ENCODE results near the gene MS4A7.

MS4A7 gene

GRCh38 chr11:60371386-60371785 is 6.9 kb upstream of the MS4A7 start:
- DNase-seq, result no peak

DNA sequence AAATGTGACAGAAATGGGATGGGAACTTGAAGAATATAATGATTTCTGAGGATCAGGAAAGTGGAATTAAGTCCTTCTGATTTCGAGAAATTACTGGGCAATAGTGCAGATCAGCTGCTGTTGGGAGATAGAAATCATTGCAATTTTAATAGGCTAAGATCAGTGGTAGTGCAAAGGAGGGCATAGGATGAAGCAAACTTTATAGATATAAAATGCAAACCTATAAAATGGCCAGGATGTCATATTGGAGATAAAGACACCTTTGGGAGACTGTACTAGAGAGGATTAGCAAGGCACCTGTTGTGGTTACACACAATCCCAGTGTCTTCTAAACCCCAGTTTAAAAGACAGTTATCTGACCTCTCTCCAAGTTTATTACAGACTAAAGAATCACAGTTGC is 6.5 kb upstream of the MS4A7 start:
- no peak for DNase-seq

DNA sequence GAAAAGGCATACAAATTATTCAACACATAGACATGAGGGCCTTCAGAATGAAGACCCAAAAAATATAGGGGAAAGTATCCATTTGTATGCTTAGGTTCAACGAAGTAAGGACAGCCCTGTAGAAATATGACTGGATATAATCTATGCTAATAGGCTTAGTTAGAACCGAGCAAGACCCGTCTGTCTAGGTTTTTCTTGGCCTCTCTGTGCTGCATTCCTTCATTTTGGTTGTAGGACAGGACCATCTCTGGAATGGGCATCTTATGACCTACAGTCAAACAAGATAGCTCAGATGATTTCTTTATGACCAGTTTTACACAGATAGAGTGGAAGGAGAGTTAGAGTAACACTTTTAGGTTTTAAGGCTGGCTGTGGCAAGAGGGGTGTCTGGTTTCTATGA is 5.6 kb upstream of the MS4A7 start:
- no peak for DNase-seq

DNA sequence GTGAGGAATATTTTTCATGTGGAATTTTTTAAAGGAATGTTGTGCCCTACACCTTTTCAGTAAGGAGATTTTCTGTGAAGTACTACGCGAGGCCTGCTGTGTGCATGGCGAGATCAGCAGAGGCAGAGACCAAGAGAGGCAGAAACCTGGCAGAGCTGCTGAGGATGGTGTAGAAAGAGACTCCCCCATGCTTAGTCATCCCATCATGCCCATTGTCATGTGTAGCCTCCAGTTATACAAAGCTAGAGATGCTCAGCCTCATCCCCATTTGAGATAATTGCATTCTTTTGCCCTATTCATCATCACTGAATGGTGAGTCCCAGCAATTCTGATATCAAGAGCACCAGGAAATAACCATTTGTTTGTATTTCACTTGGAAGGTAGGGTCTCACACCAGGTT is 3.0 kb upstream of the MS4A7 start:
- no peak for DNase-seq

DNA sequence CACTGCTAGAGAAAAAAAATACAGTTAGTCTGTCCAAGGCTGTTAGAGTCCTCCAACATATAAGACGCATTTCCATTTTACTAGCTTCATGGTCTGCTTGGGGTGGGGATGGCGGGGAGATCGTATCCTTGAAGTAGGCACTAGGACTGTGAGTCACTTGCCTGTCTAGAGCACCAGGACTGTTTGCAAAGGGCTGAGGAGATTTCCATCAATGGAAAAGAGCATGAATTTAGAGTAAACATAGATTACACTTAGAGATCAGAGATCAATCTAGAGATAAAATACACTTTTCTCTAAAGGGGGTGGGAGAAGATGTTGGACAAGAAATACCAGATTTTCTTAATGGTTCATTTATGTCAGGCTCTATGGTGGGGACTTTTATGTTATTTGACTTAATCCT is 1.7 kb upstream of the MS4A7 start:
- DNase-seq, result no peak

DNA sequence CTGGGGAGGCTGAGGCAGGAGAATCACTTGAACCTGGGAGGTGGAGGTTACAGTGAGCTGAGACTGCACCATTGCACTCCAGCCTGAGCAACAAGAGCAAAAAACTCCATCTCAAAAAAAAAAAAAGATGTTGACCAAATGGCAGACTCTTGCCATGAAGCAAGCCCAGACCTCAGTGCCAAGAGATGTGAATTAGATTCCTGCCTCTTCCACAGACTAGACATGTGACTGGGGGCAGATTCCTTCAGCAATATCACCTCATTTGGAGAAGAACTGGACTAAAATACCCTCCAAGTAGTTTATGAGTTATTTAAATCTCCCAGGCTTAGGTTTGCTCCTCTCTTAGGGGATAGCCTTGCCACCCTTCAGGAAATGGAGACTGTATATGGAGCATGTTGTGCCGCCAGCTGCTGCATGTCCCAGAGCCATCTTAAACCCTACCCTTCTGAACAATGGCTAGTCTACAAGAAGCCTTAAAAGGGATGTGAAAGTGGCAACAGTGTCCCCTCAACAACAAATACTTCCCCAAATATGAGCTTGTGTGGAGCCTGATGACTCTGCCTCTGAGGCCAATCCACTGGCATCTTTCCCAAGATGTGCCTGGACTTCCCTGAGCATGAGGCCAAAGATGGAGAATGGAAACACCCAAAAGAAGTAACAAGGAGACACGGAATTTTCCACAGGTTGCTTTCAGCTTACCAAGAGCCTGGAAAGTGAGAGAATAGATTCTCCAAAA is 763 bp upstream of the MS4A7 start:
- no peak for DNase-seq

GRCh38 chr11:60389279-60389910 is 11.1 kb downstream of the MS4A7 start:
- DNase-seq, result no peak

DNA sequence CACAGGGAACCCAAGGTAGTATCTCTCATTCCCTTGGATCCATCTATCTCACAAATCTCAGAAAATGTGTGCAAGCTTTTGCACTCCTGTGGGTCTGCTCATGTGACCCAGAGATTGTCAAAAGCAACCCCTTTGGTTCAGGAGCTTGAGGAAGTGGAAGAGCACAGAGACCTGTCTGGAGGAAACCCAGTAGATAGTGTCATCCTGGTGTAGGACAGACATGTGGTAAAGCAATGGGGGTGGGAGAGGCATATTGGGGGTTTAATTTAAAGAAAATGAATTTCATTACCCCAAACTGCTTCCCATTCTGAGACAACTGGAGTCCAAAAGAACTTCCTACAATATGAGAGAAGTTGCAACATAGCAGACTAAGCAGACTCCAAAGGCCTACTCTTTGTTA is 12.1 kb downstream of the MS4A7 start:
- no peak for DNase-seq

- no peak for DNase-seq
Observed at GRCh38 chr11:60392361-60392760, 14.0 kb downstream of the MS4A7 start.

DNA sequence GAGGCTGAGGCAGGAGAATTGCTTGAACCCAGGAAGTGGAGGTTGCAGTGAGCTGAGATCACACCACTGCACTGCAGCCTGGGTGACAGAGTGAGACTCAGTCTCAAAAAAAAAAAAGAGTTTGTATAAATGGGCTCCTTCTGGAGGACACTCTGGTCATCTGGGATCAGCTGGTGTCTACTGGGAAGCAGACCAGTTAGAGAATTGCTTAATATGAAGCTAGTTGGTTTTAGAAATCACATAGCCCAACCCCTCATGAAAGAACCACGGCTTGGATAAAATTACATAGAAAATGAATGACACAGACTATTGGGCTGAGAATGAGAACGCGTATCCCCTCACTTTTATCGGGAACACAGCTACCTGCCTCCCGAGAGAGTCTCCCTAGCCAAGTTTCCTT is 14.7 kb downstream of the MS4A7 start:
- DNase-seq, result no peak

DNA sequence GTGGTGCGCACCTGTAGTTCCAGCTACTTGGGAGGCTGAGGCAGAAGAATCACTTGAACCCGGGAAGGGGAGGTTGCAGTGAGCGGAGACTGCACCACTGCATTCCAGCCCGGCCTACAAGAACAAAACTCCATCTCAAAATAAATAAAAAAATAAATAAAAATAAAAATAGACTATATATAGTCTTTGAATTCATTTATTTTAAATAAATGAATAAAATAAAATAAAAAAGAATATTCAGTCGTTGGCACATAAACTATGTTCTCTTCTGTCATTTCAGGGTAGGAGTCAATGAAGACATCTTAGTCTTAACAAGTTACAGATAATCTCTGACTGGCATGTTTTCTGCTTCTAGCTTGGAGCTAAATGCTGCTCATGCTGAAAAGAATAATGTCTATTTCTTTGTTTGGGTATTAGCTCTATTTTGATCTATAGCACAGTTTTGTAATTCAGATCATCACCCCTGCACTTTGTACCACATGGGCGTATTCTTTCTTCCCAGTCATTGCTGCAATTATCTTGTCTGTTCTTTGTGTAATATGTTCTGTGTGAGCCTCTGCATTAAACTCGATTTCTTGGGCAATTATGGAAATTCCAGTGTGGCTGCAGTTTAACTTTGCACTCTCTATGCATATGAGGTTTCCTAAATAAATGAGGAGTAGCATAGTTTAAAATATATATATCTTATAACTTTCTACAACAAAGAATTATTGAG is 16.5 kb downstream of the MS4A7 start:
- no peak for DNase-seq

- no peak for DNase-seq
Observed at GRCh38 chr11:60396382-60396781, 18.1 kb downstream of the MS4A7 start, which contains the start of gene MS4A14. Gene MS4A14, plus strand, starts transcription at chr11:60396459. Its CDS starts 120 bp downstream, at chr11:60396579.

GRCh38 chr11:60396799-60397198 is 18.5 kb downstream of the MS4A7 start:
- DNase-seq, result no peak

- no peak for DNase-seq
Observed at GRCh38 chr11:60420015-60420414, 41.7 kb downstream of the MS4A7 start.

DNA sequence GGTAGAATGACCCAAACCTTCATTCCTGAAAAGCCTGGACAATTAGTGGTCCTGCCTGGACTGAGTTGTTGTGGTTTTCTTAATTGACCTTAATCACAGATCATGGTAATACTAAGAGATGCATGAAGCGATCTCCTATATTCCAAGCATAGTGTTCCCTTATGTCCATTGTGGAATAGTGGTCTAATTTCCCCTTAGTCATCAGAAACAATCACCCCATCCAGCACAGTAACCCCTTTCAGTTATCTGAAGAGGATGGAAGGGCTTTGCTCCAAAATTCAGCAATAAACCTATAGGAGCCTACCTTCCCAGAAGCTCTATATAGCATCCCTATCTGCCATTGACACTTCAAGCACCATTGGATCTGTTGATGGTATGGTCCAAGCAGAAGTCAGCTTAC is 44.3 kb downstream of the MS4A7 start:
- no peak for DNase-seq

DNA sequence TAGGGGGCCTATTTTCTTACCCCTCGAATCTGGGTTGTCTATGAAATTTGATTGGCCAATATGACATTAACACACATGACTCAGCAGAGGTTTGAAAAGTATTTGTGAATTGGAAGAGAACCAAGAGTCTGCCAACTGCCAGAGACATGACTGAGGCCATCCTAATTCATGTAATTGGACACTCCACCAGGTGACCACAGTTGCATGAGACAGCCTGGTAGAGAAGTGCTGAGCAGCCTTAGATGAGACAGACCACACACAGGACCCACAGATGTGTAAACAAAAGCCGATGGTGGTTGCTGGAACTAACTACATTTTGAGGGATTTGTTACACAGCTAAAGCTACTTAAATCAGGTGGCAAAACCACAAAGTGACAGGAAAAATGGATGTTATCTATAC is 50.2 kb downstream of the MS4A7 start:
- DNase-seq, result no peak

DNA sequence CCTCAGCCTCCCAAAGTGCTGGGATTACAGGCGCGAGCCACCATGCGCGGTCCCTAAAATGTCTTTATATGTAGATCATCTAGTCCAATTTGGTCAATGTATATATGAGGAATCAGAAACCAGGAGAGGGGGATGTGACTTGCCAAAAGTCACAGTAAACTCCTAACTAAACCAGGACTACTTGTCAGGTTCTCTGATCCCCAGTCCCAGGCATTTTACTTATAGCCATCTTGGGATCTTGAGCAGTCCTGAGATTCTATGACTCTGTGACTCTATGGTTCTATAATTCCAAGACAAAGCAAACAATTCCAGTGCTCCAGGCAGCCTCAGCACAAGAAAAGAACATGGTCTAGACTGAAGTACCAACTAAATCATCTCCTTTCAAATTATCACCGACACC is 50.9 kb downstream of the MS4A7 start, which contains the start of gene MS4A5:
MS4A5 (plus strand) TSS at position 301 of the 400 bp plus-strand sequence. CDS start 103 bp downstream, outside the sequence.
- DNase-seq, result no peak

DNA sequence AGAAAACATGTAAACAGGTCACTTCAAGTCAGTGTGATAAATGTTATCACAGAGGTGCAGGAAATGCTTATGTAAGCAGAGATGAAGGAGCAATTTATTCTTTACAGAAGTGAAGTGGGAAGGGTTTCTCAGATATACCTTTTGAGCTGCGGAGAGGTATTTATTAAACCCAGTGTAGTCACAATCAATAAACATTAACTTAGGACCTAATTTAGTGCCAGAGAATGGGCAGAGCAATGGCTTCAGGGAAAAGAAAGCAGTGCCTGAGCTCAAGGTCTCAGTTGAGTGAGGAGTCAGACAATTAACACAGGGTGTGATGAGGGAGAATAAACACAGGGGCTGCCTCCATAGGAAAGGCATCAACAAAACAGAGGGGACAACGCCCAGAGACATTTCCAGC is 52.9 kb downstream of the MS4A7 start:
- no peak for DNase-seq

DNA sequence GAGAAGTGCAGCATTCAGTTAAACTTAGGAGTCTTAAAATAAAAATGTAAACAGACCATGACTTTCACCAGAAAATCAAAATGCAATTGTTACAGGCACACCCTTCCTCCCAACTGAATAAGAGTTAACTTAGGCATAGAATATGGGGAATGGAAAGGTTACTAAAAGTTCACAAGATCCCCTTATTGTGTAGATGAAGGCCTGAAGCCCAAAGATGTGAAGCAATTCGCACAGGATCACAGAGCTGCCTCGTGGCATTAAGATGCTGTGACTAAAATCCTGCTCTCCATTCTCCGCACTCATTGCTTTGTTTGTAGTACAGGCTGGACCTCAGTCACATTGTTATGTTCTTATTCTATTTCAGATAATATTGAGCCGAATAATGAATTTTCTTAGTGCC is 55.1 kb downstream of the MS4A7 start:
- no peak for DNase-seq

Data from NCI-H774 (cell line).